ENCODE data around the gene CHTF8. TPM values are rescaled to one million over a fixed set of nuclear protein-coding genes. Genes with fewer than 3 reads are reported as not detected.
"Not testable (repeated sequence)": the region's sequence is repeated elsewhere in the genome, so short reads cannot be mapped to it uniquely, and the experiment has no call there.

Gene CHTF8
- total and polyA plus RNA-seq, 5 experiments from 2014 or later, result 126 to 192 (median 165) TPM

DNA sequence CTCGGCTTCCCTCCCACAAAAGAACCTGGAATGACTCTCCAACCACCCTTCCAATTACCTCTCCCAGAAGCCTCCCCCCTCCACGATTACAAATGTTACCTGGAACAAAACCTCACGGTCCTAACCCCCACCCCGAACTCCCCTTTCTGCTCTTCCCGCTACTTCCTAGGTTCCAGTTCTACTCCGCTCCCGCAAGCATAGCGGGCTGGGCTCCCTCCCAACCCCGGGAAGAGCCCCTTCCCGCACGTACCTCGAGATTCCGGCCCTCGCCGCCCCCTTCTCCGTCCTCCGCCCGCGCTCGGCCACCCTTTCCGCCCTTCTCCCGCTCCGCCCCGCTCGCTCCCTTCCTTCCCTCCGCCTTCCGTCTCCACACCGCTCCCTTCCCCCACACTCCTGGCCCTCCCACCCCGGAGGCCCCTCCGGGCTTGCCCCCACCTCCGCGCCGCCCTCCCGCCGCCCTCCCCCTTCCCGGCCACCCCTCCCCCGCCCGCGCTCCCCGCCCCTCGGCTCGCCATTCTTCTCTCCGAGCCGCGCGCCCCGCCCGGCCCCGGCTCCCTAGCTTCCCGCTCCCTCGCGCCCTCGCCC lies 457 bp downstream of the CHTF8 start:
- Mint-ChIP-seq H3K9me3 (no peaks in the 10 kb centered on the region), H3K36me3 (peaks cover 2 to 30% (median 4%) of the 10 kb centered on the region in 3 donors), H3K4me1 (peaks cover 30 to 60% (median 56%) of the 10 kb centered on the region in 4 donors), H3K4me3 (peak overlapping the region; percentile 88 to 97 (median 92)), H3K27ac (peak overlapping the region; percentile 85 to 98 (median 94)), H3K27me3 (no peaks in the 10 kb centered on the region)
- POLR2A ChIA-PET, result interaction anchor here (0.9 to 2.4 kb wide), 10 partner anchors 7 to 603 kb away, joined by 3 to 17 read pairs (median 5); partner anchors contain the start of genes SNTB2 and ZFP90
- DNase-seq, result peak in 7 of 10 donors; percentile 11 to 82 (median 60)
- ATAC-seq, result peak; percentile 36 to 53

DNA sequence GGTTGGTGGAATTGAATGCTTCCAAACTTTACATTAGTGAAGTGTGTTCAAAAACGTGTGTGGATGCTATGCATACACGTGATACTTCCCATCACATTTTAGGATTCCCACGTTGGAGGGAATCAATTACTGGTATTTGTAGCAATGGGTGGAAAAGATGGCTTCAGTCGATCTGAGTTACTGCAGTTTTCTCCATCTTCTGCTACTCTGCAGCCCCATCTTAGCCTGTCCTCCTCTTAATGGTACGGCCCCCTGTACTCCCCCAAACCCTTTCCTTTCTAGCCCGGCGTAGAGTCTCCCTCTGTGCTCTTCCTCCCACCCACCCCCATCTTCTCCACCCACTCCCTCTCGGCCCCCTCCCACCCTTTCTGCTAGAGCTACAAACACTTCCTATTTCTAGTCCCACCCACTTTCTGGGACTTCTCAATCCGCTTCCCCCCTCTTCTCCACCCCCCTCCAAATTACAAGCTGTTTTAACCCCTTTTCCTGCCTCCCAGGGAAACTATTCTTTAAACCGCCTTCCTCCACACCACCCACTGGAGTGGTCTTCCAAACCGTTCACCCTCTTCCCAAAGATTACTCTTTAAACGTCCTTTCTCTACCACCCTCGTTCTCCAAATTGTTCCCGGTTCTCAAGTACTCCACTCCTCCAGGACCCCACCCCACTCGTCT lies 1.1 kb downstream of the CHTF8 start:
- ATAC-seq (no peak), DNase-seq (peak in 2 of 10 donors; percentile 5 to 26)
- Mint-ChIP-seq H3K4me3 (peak overlapping the region; percentile 88 to 97 (median 92)), H3K4me1 (peaks cover 30 to 63% (median 59%) of the 10 kb centered on the region in 4 donors), H3K27ac (peak overlapping the region; percentile 85 to 98 (median 94)), H3K36me3 (peaks cover 2 to 27% (median 4%) of the 10 kb centered on the region in 3 donors), H3K27me3 (no peaks in the 10 kb centered on the region), H3K9me3 (no peaks in the 10 kb centered on the region)
- POLR2A ChIA-PET, result interaction anchor here (0.9 to 2.1 kb wide), 3 partner anchors 8 to 602 kb away, joined by 4 to 9 read pairs (median 7); no protein-coding TSS in a partner anchor

- POLR2A ChIA-PET, result interaction anchor here (0.6 to 1.4 kb wide), 4 partner anchors 10 to 581 kb away, joined by 3 to 4 read pairs (median 4); no protein-coding TSS in a partner anchor
- Mint-ChIP-seq H3K4me1 (peaks cover 30 to 72% (median 67%) of the 10 kb centered on the region in 4 donors), H3K9me3 (no peaks in the 10 kb centered on the region), H3K27me3 (no peaks in the 10 kb centered on the region), H3K36me3 (peaks cover 2 to 27% (median 4%) of the 10 kb centered on the region in 3 donors), H3K27ac (peak overlapping the region in 9 of 10 donors; percentile 57 to 97 (median 94)), H3K4me3 (peak overlapping the region in 8 of 10 donors; percentile 88 to 97 (median 90))
- ATAC-seq, result no peak
- no peak for DNase-seq
Observed at GRCh38 chr16:69130461-69130860, 1.9 kb downstream of the CHTF8 start.

GRCh38 chr16:69127966-69128510 lies 4.3 kb downstream of the CHTF8 start:
- peak overlapping the region in 3 of 10 donors; percentile 17 to 87 (median 37) for H3K27ac Mint-ChIP-seq
- POLR2A ChIA-PET, result no interaction called here
- no peak for DNase-seq

GRCh38 chr16:69126801-69127200 lies 5.6 kb downstream of the CHTF8 start:
- not testable (repeated sequence) for ATAC-seq, H3K9me3 Mint-ChIP-seq, H3K27me3 Mint-ChIP-seq, H3K4me3 Mint-ChIP-seq, DNase-seq
- Mint-ChIP-seq H3K4me1 (peaks cover 23 to 54% (median 50%) of the 10 kb centered on the region in 4 donors), H3K36me3 (peaks cover 0 to 31% (median 4%) of the 10 kb centered on the region in 3 donors), H3K27ac (peak overlapping the region in 7 of 10 donors; percentile 14 to 76 (median 66))
- POLR2A ChIA-PET, result interaction anchor here (0.6 kb wide), 1 partner anchor 90 kb away, joined by 4 read pairs; no protein-coding TSS in a partner anchor

More at GRCh38 chr16:69127966-69128510, 4.3 kb downstream of the CHTF8 start:
- Mint-ChIP-seq H3K36me3 (peaks cover 0 to 28% (median 4%) of the 10 kb centered on the region in 3 donors), H3K4me3 (no peak overlapping the region), H3K4me1 (peaks cover 26 to 61% (median 53%) of the 10 kb centered on the region in 4 donors), H3K27me3 (no peaks in the 10 kb centered on the region), H3K9me3 (no peaks in the 10 kb centered on the region)
- ATAC-seq, result no peak

GRCh38 chr16:69126221-69126620 lies 6.2 kb downstream of the CHTF8 start:
- H3K27me3 Mint-ChIP-seq, result no peaks in the 10 kb centered on the region
- no peak overlapping the region for H3K4me3 Mint-ChIP-seq
- H3K36me3 Mint-ChIP-seq, result peaks cover under 1 to 35% (median 4%) of the 10 kb centered on the region in 3 donors
- no peak for ATAC-seq
- H3K4me1 Mint-ChIP-seq, result peaks cover 18 to 53% (median 48%) of the 10 kb centered on the region in 4 donors
- peak overlapping the region in 6 of 10 donors; percentile 16 to 69 (median 56) for H3K27ac Mint-ChIP-seq
- POLR2A ChIA-PET, result no interaction called here
- DNase-seq, result no peak
- H3K9me3 Mint-ChIP-seq, result no peaks in the 10 kb centered on the region

DNA sequence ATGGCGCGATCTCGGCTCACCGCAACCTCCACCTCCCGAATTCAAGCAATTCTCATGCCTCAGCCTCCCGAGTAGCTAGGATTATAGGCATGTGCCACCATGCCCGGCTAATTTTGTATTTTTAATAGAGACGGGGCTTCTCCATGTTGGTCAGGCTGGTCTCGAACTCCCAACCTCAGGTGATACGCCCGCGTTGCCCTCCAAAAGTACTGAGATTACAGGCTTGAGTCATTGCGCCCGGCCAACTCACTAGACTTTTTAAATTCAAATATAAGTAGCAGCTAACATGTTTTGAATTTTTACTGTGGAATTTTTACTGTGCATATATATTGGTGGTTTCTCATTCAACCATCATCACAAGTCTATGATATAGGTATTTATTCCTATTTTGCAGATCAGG lies 7.4 kb downstream of the CHTF8 start:
- Mint-ChIP-seq H3K4me1 (peaks cover 11 to 44% (median 37%) of the 10 kb centered on the region in 4 donors), H3K27ac (peak overlapping the region in 2 of 10 donors; percentile 29 to 40), H3K36me3 (peaks cover 4 to 48% (median 5%) of the 10 kb centered on the region in 3 donors)
- not testable (repeated sequence) for DNase-seq, H3K9me3 Mint-ChIP-seq, H3K27me3 Mint-ChIP-seq, H3K4me3 Mint-ChIP-seq, ATAC-seq
- POLR2A ChIA-PET, result interaction anchor here (0.9 kb wide), 1 partner anchor 8 kb away, joined by 3 read pairs; the partner anchor contains the start of genes CHTF8 and UTP4

DNA sequence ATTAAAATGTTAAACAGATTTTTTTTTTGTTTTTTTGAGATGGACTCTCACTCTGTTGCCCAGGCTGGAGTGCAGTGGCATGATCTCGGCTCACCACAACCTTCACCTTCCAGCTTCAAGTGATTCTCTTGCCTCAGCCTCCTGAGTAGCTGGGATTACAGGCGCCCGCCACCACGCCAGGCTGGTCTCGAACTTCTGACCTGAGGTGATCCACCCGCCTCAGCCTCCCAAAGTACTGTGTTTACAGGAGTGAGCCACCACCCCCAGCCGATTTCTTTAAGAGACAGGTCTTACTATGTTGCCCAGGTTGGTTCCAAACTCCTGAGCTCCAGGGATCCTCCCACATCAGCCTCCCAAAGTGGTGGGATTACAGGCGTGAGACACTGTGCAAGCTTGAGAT lies 8.0 kb downstream of the CHTF8 start:
- Mint-ChIP-seq H3K27ac (peak overlapping the region in 1 of 10 donors; percentile 40), H3K4me1 (peaks cover 9 to 40% (median 32%) of the 10 kb centered on the region in 4 donors), H3K36me3 (peaks cover 4 to 50% (median 5%) of the 10 kb centered on the region in 3 donors)
- not testable (repeated sequence) for ATAC-seq, H3K9me3 Mint-ChIP-seq, DNase-seq, H3K4me3 Mint-ChIP-seq, H3K27me3 Mint-ChIP-seq
- POLR2A ChIA-PET, result interaction anchor here (0.6 to 1.6 kb wide), 3 partner anchors 8 to 281 kb away, joined by 3 to 4 read pairs (median 3); partner anchors contain the start of genes CHTF8, HAS3 and UTP4

GRCh38 chr16:69123910-69124309 lies 8.5 kb downstream of the CHTF8 start:
- Mint-ChIP-seq H3K4me1 (peaks cover 8 to 38% (median 30%) of the 10 kb centered on the region in 4 donors), H3K27me3 (no peaks in the 10 kb centered on the region), H3K4me3 (no peak overlapping the region), H3K36me3 (peaks cover 4 to 54% (median 5%) of the 10 kb centered on the region in 3 donors), H3K27ac (peak overlapping the region in 4 of 10 donors; percentile 9 to 63 (median 30)), H3K9me3 (no peaks in the 10 kb centered on the region)
- POLR2A ChIA-PET, result interaction anchor here (0.6 to 2.1 kb wide), 3 partner anchors 9 to 281 kb away, joined by 3 to 9 read pairs (median 4); partner anchors contain the start of genes CHTF8, HAS3 and UTP4
- peak; percentile 45 to 83 (median 66) for DNase-seq
- peak; percentile 87 to 89 for ATAC-seq

DNA sequence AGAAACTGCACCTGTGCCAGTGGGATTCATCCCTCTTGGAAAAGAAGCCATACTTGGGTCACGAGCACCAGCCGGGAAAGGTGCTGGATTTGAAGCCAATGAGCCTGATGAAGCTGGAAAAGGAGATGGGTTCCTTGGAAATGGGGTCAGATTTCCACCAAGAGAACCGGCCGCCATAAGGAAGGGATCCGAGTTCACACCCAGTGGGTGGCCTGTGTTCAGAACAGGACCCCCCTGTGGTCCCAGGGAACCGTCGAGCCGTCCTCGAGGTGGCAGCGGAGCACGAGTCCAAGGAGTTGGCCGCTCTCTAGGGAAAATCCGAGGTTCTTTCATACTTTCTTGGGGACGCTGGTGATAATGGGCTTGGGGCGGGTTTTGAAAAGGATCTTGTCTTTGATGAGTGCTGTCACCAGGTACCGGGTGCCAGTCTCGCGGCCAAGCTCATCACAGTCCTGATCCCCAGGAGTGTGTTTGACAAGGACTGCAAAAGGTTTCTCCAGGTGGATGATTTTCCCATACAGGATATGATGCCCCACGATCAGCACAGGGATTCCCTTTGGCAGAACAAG lies 12.2 kb downstream of the CHTF8 start:
- POLR2A ChIA-PET, result no interaction called here

GRCh38 chr16:69119536-69119935 lies 12.9 kb downstream of the CHTF8 start:
- Mint-ChIP-seq H3K36me3 (peaks cover 0 to 65% (median 5%) of the 10 kb centered on the region in 3 donors), H3K4me1 (peaks cover 8 to 29% (median 19%) of the 10 kb centered on the region in 4 donors)

More for the DNA sequence above, 12.2 kb downstream of the CHTF8 start:
- H3K36me3 Mint-ChIP-seq, result peaks cover 0 to 59% (median 5%) of the 10 kb centered on the region in 3 donors
- no peaks in the 10 kb centered on the region for H3K9me3 Mint-ChIP-seq
- no peaks in the 10 kb centered on the region for H3K27me3 Mint-ChIP-seq
- DNase-seq (no peak), ATAC-seq (no peak)
- peak overlapping the region in 2 of 10 donors; percentile 13 to 27 for H3K27ac Mint-ChIP-seq
- H3K4me3 Mint-ChIP-seq, result no peak overlapping the region
- H3K4me1 Mint-ChIP-seq, result peaks cover 10 to 27% (median 18%) of the 10 kb centered on the region in 4 donors

More at GRCh38 chr16:69119536-69119935, 12.9 kb downstream of the CHTF8 start:
- ATAC-seq (no peak), DNase-seq (no peak)
- no peaks in the 10 kb centered on the region for H3K27me3 Mint-ChIP-seq
- H3K4me3 Mint-ChIP-seq, result no peak overlapping the region
- POLR2A ChIA-PET, result interaction anchor here (1.2 kb wide), 1 partner anchor 13 kb away, joined by 3 read pairs; the partner anchor contains the start of genes CHTF8 and UTP4
- peak overlapping the region in 1 of 10 donors; percentile 7 for H3K27ac Mint-ChIP-seq
- H3K9me3 Mint-ChIP-seq, result no peaks in the 10 kb centered on the region

Data from naive thymus-derived CD8-positive, alpha-beta T cell (primary cell).